Measurements from ENCODE around the gene FOXE1. TPM values are rescaled to one million over a fixed set of nuclear protein-coding genes. Genes with fewer than 3 reads are reported as not detected.

The FOXE1 gene
- total and polyA plus RNA-seq, 2 of the 4 experiments (the other 2 are of a cell fraction): under 0.01 to 0.22 TPM

DNA sequence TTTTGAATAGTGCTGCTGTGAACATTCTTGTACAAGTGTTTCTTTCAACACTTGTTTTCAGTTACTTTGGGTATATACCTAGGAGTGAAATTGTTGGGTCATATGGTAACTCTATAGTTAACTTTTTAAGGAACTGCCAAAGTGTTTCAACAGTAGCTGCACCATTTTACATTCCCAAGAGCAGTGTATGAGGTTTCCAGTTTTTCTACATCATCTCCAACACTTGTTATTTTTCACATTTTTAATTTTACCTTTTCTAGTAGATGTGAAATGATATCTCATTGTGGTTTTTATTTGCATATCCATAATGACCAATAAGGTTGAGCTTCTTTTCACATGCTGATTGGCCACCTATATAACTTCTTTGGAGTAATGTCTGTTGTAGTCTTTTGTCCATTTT is 40.0 kb upstream of the FOXE1 start:
- no TSS peak for BruUV-seq (replicated peaks)
- ATAC-seq (ENCODE audit: low read depth): no peak
- H2AK5ac ChIP-seq (ENCODE audit: low read depth, low read length): no peak overlapping the region
- no peak overlapping the region for H3K9ac ChIP-seq (ENCODE audit: low read depth, low read length)
- H2BK20ac ChIP-seq (ENCODE audit: low read depth, low read length): no peak overlapping the region
- H2BK5ac ChIP-seq (ENCODE audit: low read depth, low read length, poor library complexity, severe bottlenecking): no peak overlapping the region
- TF ChIP-seq RCOR1 (IDR thresholded peaks at IDR 0.05; ENCODE audit: insufficient replicate concordance, low read length) (no peak), BHLHE40 (IDR thresholded peaks at IDR 0.05; ENCODE audit: low read depth, low read length) (no peak), RAD21 (IDR thresholded peaks at IDR 0.05; ENCODE audit: low read length) (no peak), POLR2A (IDR thresholded peaks at IDR 0.05; ENCODE audit: low read depth, low read length) (no peak), CHD1 (IDR thresholded peaks at IDR 0.05; ENCODE audit: low read depth, low read length) (no peak), MAFK (IDR thresholded peaks at IDR 0.05; ENCODE audit: low read depth, low read length) (no peak), RFX5 (IDR thresholded peaks at IDR 0.05; ENCODE audit: low read depth, low read length) (no peak), SMC3 (IDR thresholded peaks at IDR 0.05; ENCODE audit: low read depth, low read length) (no peak), FOS (IDR thresholded peaks at IDR 0.05; ENCODE audit: low read depth, low read length) (no peak), NFE2L2 (IDR thresholded peaks at IDR 0.05; ENCODE audit: low read depth, low read length) (no peak), MAZ (IDR thresholded peaks at IDR 0.05; ENCODE audit: borderline replicate concordance, low read depth, low read length) (no peak)
- TF ChIP-seq, protein P1, sequence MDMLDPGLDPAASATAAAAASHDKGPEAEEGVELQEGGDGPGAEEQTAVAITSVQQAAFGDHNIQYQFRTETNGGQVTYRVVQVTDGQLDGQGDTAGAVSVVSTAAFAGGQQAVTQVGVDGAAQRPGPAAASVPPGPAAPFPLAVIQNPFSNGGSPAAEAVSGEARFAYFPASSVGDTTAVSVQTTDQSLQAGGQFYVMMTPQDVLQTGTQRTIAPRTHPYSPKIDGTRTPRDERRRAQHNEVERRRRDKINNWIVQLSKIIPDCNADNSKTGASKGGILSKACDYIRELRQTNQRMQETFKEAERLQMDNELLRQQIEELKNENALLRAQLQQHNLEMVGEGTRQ (IDR thresholded peaks at IDR 0.05; ENCODE audit: low read depth, low read length): no peak
- TF ChIP-seq, protein P2, sequence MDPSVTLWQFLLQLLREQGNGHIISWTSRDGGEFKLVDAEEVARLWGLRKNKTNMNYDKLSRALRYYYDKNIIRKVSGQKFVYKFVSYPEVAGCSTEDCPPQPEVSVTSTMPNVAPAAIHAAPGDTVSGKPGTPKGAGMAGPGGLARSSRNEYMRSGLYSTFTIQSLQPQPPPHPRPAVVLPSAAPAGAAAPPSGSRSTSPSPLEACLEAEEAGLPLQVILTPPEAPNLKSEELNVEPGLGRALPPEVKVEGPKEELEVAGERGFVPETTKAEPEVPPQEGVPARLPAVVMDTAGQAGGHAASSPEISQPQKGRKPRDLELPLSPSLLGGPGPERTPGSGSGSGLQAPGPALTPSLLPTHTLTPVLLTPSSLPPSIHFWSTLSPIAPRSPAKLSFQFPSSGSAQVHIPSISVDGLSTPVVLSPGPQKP (IDR thresholded peaks at IDR 0.05; ENCODE audit: borderline replicate concordance, low read depth, low read length): no peak
- TF ChIP-seq, protein P3, sequence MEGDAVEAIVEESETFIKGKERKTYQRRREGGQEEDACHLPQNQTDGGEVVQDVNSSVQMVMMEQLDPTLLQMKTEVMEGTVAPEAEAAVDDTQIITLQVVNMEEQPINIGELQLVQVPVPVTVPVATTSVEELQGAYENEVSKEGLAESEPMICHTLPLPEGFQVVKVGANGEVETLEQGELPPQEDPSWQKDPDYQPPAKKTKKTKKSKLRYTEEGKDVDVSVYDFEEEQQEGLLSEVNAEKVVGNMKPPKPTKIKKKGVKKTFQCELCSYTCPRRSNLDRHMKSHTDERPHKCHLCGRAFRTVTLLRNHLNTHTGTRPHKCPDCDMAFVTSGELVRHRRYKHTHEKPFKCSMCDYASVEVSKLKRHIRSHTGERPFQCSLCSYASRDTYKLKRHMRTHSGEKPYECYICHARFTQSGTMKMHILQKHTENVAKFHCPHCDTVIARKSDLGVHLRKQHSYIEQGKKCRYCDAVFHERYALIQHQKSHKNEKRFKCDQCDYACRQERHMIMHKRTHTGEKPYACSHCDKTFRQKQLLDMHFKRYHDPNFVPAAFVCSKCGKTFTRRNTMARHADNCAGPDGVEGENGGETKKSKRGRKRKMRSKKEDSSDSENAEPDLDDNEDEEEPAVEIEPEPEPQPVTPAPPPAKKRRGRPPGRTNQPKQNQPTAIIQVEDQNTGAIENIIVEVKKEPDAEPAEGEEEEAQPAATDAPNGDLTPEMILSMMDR (conservative IDR thresholded peaks at IDR 0.05; ENCODE audit: low read depth, low read length): no peak
- no peak overlapping the region for H3K56ac ChIP-seq (ENCODE audit: extremely low read depth, insufficient read depth, low read length)
- no peak overlapping the region for H4K91ac ChIP-seq (ENCODE audit: insufficient read depth, low read depth, low read length)
- in situ Hi-C loops (cut with MboI; ENCODE audit: low sequenced_read_pairs): no loop called here
- no peaks in the 10 kb centered on the region; the same call in 1 of the 2 replicates for H3K9me1 ChIP-seq (ENCODE audit: insufficient read depth, low read length)
- H3K9me3 ChIP-seq (ENCODE audit: control insufficient read depth, insufficient read depth, low read length): 0 out of 2 replicates have a peak, but pooled peaks cover 3% of the 10 kb centered on the region
- H2BK120ac ChIP-seq (ENCODE audit: low read depth, low read length): no peak overlapping the region
- H4K5ac ChIP-seq (ENCODE audit: low read depth, low read length): no peak overlapping the region
- H3K4me3 ChIP-seq (ENCODE audit: insufficient read depth, low read depth, low read length): no peak overlapping the region
- no peaks in the 10 kb centered on the region for H4K20me1 ChIP-seq (ENCODE audit: insufficient read depth, low read length)
- H3K36me3 ChIP-seq (ENCODE audit: control insufficient read depth, insufficient read depth, low read length): no peaks in the 10 kb centered on the region
- no peak overlapping the region for H3K4me2 ChIP-seq (ENCODE audit: low read depth, low read length)
- H3K14ac ChIP-seq (replicated peaks; ENCODE audit: low read depth, low read length): no peak overlapping the region
- no peak overlapping the region for H3K4ac ChIP-seq (ENCODE audit: low read depth, low read length)
- H2BK15ac ChIP-seq (ENCODE audit: low read depth, low read length): no peak overlapping the region
- H3K4me1 ChIP-seq (ENCODE audit: control insufficient read depth, insufficient read depth, low read length): no peaks in the 10 kb centered on the region
- no peak overlapping the region for H3K18ac ChIP-seq (ENCODE audit: low read depth, low read length)
- intact Hi-C loops (cut with micrococcal nuclease): no loop called here
- POLR2A ChIA-PET (ENCODE audit: unreplicated experiment): no interaction called here
- no peak overlapping the region for H3K27ac ChIP-seq (ENCODE audit: insufficient read depth, low read length)
- peaks cover 22% of the 10 kb centered on the region for H3K27me3 ChIP-seq (ENCODE audit: control insufficient read depth, insufficient read depth, low read length)
- dilution Hi-C loops (cut with HindIII; ENCODE audit: low sequenced_read_pairs, unreplicated experiment): no loop called here
- H2AFZ ChIP-seq (replicated peaks; ENCODE audit: low read length, poor library complexity): no peak overlapping the region
- H4K8ac ChIP-seq (ENCODE audit: low read depth in 2 of 2, low read length in 2 of 2): no peak overlapping the region
- no peak overlapping the region for H2AK9ac ChIP-seq (replicated peaks; ENCODE audit: low read depth, low read length, poor library complexity)
- no peak overlapping the region for H3K23ac ChIP-seq (ENCODE audit: low read depth, low read length)
- no peaks in the 10 kb centered on the region for H3K79me1 ChIP-seq (ENCODE audit: low read depth in 1 of 2, low read length in 2 of 2)
- DNase-seq: no peak
- CTCF ChIA-PET: no interaction called here
